Measurements from ENCODE around the gene TAF10.

DNA sequence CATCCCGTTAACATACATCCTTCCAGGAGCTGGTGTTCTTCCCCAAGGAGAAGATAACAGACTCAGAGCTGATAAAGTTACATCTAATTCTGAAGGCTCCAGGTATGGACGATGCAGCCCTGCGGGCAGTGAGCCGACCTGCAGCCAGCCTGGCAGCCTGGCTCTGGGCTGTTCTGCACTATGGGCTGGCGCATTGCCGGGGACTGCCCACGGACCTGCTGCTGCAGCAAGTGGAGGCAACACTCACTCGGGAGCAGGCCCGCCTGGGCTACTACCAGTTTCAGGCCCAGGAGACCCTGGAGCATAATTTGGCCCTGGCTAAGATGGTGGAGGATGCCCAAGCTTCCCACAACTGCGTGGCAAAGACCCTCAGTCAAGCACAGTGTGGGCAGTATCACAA lies 48.3 kb downstream of the TAF10 start:
- TF ChIP-seq, protein P1, sequence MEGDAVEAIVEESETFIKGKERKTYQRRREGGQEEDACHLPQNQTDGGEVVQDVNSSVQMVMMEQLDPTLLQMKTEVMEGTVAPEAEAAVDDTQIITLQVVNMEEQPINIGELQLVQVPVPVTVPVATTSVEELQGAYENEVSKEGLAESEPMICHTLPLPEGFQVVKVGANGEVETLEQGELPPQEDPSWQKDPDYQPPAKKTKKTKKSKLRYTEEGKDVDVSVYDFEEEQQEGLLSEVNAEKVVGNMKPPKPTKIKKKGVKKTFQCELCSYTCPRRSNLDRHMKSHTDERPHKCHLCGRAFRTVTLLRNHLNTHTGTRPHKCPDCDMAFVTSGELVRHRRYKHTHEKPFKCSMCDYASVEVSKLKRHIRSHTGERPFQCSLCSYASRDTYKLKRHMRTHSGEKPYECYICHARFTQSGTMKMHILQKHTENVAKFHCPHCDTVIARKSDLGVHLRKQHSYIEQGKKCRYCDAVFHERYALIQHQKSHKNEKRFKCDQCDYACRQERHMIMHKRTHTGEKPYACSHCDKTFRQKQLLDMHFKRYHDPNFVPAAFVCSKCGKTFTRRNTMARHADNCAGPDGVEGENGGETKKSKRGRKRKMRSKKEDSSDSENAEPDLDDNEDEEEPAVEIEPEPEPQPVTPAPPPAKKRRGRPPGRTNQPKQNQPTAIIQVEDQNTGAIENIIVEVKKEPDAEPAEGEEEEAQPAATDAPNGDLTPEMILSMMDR (IDR thresholded peaks at IDR 0.05): no peak
- no peak for TF ChIP-seq POLR2A (IDR thresholded peaks at IDR 0.05)
